Caco-2 (cell line): ENCODE data around the gene TLX1. TPM values are rescaled to one million over a fixed set of nuclear protein-coding genes. Genes with fewer than 3 reads are reported as not detected.

ENCODE experiments used
- BruUV-seq: library from RNA; stranded (reverse); fragments of 400-500 nt; replicated peaks from 2 replicates; lab custom pipeline; 2021; lab: Mats Ljungman, UMichigan
- CTCF ChIA-PET: fragments of 300-600 bp; sonication (Branson Sonifier 250); formaldehyde crosslinking; loops from one replicate; lab custom pipeline; 2022; ENCODE audit warnings: antibody characterized with exemption; lab: Charles Lee
- POLR2A ChIA-PET: fragments of 300-600 bp; sonication (Branson Sonifier 250); formaldehyde crosslinking; loops from one replicate; lab custom pipeline; 2022; ENCODE audit warnings: antibody characterized with exemption; lab: Charles Lee
- DNase-seq, 2 experiments: peaks; one replicate each; pipeline versions ENCODE4 v3.0.0 to v3.0.0-alpha.2; 2020 to 2022
- H3K27me3 ChIP-seq: replicated peaks from 2 replicates; pipeline ENCODE4 v1.6.0; 2011; ENCODE audit warnings: low read length; ENCODE audit not compliant: control insufficient read depth, insufficient read depth
- H3K36me3 ChIP-seq: 2 replicates; pipeline ENCODE4 v1.5.1; 2011; ENCODE audit warnings: low read length; ENCODE audit not compliant: control insufficient read depth, insufficient read depth
- H3K4me1 ChIP-seq: fragments of 250-450 bp; sonication (Bioruptor Pico); 2 replicates; pipeline ENCODE4 v1.5.1; 2020; ENCODE audit warnings: mild to moderate bottlenecking
- H3K4me3 ChIP-seq: 2 replicates; pipeline ENCODE4 v1.5.1; 2011; ENCODE audit warnings: low read depth, mild to moderate bottlenecking, control low read depth, low read length
- H3K9me3 ChIP-seq: fragments of 250-450 bp; sonication (Bioruptor Pico); 2 replicates; pipeline ENCODE4 v1.5.1; 2020; ENCODE audit warnings: mild to moderate bottlenecking, moderate library complexity
- H3K27ac Mint-ChIP-seq: one replicate; pipeline ENCODE4 v1.8.0; 2022; ENCODE audit warnings: mixed read lengths; ENCODE audit not compliant: unreplicated experiment
- H3K27me3 Mint-ChIP-seq: one replicate; pipeline ENCODE4 v1.8.0; 2022; ENCODE audit warnings: mixed read lengths; ENCODE audit not compliant: insufficient read depth, unreplicated experiment
- H3K36me3 Mint-ChIP-seq: one replicate; pipeline ENCODE4 v1.8.0; 2022; ENCODE audit warnings: mild to moderate bottlenecking, mixed read lengths; ENCODE audit not compliant: insufficient read depth, unreplicated experiment
- H3K4me1 Mint-ChIP-seq: one replicate; pipeline ENCODE4 v1.8.0; 2022; ENCODE audit warnings: low read depth, mixed read lengths; ENCODE audit not compliant: unreplicated experiment
- H3K4me3 Mint-ChIP-seq: one replicate; pipeline ENCODE4 v1.8.0; 2022; ENCODE audit warnings: mild to moderate bottlenecking, moderate library complexity, mixed read lengths; ENCODE audit not compliant: unreplicated experiment
- H3K9me3 Mint-ChIP-seq: one replicate; pipeline ENCODE4 v1.8.0; 2022; ENCODE audit warnings: mixed read lengths; ENCODE audit not compliant: unreplicated experiment
- intact Hi-C: fragments of 100-400 bp; cut with micrococcal nuclease; formaldehyde crosslinking; loops from one replicate; pipeline ENCODE4 v1.10.0; 2022; ENCODE audit not compliant: unreplicated experiment
- total RNA-seq: library from RNA; stranded (reverse); gene quantifications from 2 replicates; pipeline ENCODE4 v1.2.3, GENCODE V29; 2022
- TF ChIP-seq, protein P1 (sequence below), 2 experiments: fragments of 200-600 bp in 1 of 2; IDR thresholded peaks; 1 replicate in 1 of 2; 2 replicates in 1 of 2; pipeline versions ENCODE4 v1.5.1 to v1.8.0; 2011 to 2022; ENCODE audit warnings: antibody characterized with exemption in 1 of 2, control low read depth in 1 of 2, inconsistent platforms in 1 of 2, low read depth in 1 of 2, low read length in 1 of 2, mild to moderate bottlenecking in 1 of 2, moderate library complexity in 1 of 2; ENCODE audit not compliant: insufficient read depth in 1 of 2, severe bottlenecking in 1 of 2, unreplicated experiment in 1 of 2

Gene TLX1
- total RNA-seq, 1 experiment from 2014 or later, result 2.3 TPM

DNA sequence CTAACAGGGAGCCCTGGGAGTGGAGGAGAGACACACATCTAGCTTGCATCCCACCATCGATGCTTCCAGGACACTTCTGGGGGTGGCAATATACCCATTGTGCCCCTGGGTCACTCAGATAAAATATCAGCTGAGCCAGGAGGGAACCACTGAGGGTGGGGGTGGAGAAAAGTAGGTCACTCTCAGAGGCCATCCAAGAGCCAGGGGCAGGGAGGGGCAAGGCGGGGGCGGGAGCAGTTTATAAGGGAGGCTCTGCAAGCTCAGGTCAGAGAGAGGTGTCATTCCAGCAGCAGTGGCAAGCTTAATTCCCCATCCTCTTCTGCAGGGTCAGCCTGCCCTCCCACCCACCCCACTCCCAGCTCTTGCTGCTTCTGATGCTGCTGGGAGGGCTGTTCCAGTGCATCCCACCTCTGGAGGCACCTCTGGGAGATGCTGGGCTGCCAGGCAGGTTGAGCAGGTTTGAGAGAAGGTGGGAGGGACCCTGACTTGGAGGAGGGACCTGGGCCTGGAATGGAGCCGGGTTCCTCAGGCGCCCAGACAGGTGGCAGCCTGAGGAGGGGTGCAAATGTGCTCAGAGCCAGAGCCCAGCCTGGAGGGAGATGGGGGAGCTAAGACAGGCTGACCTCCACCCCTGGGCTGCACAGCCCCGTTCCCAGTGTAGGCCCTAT, 20.1 kb upstream of the TLX1 start:
- no peaks in the 10 kb centered on the region for H3K27me3 ChIP-seq
- H3K27ac Mint-ChIP-seq, result peak overlapping the region; percentile 92
- H3K9me3 ChIP-seq, result no peaks in the 10 kb centered on the region
- DNase-seq, result peak; percentile 76 to 78
- ChIA-PET POLR2A (no interaction called here), CTCF (interaction anchor here (1.6 kb wide), 1 partner anchor 31 kb away, joined by 9 read pairs; no protein-coding TSS in a partner anchor)
- H3K4me3 Mint-ChIP-seq, result peak overlapping the region; percentile 44
- H3K9me3 Mint-ChIP-seq, result no peaks in the 10 kb centered on the region
- H3K36me3 Mint-ChIP-seq, result no peaks in the 10 kb centered on the region
- no peaks in the 10 kb centered on the region for H3K36me3 ChIP-seq
- H3K4me1 ChIP-seq, result peaks cover 30% of the 10 kb centered on the region
- intact Hi-C loops, result loop anchor here (1.0 kb wide), 1 partner anchor 8 kb away; no protein-coding TSS in a partner anchor
- TF ChIP-seq, protein P1, sequence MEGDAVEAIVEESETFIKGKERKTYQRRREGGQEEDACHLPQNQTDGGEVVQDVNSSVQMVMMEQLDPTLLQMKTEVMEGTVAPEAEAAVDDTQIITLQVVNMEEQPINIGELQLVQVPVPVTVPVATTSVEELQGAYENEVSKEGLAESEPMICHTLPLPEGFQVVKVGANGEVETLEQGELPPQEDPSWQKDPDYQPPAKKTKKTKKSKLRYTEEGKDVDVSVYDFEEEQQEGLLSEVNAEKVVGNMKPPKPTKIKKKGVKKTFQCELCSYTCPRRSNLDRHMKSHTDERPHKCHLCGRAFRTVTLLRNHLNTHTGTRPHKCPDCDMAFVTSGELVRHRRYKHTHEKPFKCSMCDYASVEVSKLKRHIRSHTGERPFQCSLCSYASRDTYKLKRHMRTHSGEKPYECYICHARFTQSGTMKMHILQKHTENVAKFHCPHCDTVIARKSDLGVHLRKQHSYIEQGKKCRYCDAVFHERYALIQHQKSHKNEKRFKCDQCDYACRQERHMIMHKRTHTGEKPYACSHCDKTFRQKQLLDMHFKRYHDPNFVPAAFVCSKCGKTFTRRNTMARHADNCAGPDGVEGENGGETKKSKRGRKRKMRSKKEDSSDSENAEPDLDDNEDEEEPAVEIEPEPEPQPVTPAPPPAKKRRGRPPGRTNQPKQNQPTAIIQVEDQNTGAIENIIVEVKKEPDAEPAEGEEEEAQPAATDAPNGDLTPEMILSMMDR (IDR thresholded peaks at IDR 0.05; ENCODE audit: insufficient read depth in 1 of 2, low read depth in 1 of 2, low read length in 1 of 2, severe bottlenecking in 1 of 2, unreplicated experiment in 1 of 2), result no peak
- BruUV-seq, result no TSS peak
- H3K4me3 ChIP-seq, result no peak overlapping the region
- H3K27me3 Mint-ChIP-seq, result no peaks in the 10 kb centered on the region
- peaks cover 36% of the 10 kb centered on the region for H3K4me1 Mint-ChIP-seq

DNA sequence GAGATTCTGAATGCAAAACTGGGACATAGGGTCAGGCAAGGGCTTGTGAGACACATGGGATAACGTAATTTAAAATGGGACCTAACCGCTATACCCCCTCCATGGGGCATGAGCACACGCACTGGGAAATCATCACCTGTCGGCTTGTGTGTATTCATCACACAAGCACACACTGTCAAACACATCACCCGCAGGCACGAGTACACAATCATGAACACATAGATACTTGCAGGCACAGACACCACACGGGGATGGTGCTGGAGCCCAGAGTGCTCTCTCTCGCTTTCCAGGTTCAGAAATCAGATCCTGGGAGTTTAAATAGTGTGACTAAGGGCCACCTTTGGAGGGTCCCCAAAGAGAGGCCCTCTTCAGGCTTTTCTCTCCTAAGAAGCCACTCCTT, 19.6 kb upstream of the TLX1 start:
- Histone ChIP-seq H3K36me3 (no peaks in the 10 kb centered on the region), H3K9me3 (no peaks in the 10 kb centered on the region), H3K27me3 (no peaks in the 10 kb centered on the region), H3K4me1 (peaks cover 30% of the 10 kb centered on the region), H3K4me3 (no peak overlapping the region)
- CTCF ChIA-PET, result interaction anchor here (1.6 kb wide), 1 partner anchor 31 kb away, joined by 9 read pairs; no protein-coding TSS in a partner anchor
- Mint-ChIP-seq H3K36me3 (no peaks in the 10 kb centered on the region), H3K27ac (peak overlapping the region; percentile 92), H3K9me3 (no peaks in the 10 kb centered on the region), H3K27me3 (no peaks in the 10 kb centered on the region), H3K4me3 (peak overlapping the region; percentile 44), H3K4me1 (peaks cover 36% of the 10 kb centered on the region)
- BruUV-seq, result no TSS peak
- TF ChIP-seq, protein P1 (IDR thresholded peaks at IDR 0.05; ENCODE audit: insufficient read depth in 1 of 2, low read depth in 1 of 2, low read length in 1 of 2, severe bottlenecking in 1 of 2, unreplicated experiment in 1 of 2), result no peak
- POLR2A ChIA-PET, result no interaction called here
- DNase-seq, result no peak
- intact Hi-C loops, result loop anchor here (1.0 kb wide), 1 partner anchor 8 kb away; no protein-coding TSS in a partner anchor

DNA sequence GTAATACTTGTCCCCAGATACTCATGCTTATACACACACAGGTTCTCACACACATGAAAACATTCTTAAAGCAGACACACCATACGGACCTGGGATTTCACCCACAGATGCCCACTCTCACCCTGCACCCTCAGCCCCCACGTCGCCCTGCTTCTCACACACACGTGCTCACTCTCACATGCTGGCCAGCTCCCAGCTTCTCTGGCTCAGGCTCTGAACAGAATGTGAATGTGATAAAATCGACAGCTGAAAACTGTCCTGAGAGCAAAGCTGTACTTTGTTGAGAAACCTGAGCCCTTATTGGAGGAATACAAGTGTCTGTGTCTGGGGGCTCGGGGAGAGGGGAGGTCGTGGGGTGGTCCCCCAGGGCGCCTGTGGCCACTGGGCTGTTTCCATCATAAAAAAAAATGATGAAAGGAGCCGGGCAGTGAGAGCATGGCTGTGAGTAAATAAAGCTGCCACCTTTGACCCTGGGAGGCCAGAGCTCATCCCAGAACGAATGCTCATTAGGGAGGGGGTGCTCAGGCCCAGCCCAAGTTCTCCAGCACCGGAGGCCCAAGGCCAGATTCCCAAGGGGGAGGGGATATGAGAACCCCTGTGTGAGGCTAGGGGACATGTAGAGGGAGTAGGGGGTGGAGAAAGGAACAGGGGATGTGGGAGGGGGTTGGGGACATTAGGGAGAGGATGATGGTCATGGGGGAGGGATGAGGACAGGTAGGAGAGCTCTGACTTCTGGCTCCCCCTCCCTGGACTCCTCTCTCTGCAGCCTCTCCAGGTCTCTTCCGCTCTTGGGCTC, 18.1 kb upstream of the TLX1 start:
- ChIA-PET POLR2A (interaction anchor here (1.0 to 1.2 kb wide), 3 partner anchors 29 to 82 kb away, joined by 3 to 13 read pairs (median 4); partner anchors contain the start of genes KAZALD1, PDZD7 and SFXN3), CTCF (interaction anchor here (0.8 to 2.2 kb wide), 11 partner anchors 12 to 101 kb away, joined by 3 to 60 read pairs (median 5); partner anchors contain the start of genes PDZD7, SFXN3 and TLX1)
- intact Hi-C loops, result loop anchor here (1.0 kb wide), 2 partner anchors 18 kb away; partner anchors contain the start of gene TLX1
- Histone ChIP-seq H3K27me3 (no peaks in the 10 kb centered on the region), H3K9me3 (no peaks in the 10 kb centered on the region), H3K36me3 (no peaks in the 10 kb centered on the region), H3K4me1 (peaks cover 30% of the 10 kb centered on the region), H3K4me3 (no peak overlapping the region)
- H3K27ac Mint-ChIP-seq, result peak overlapping the region; percentile 92
- no peaks in the 10 kb centered on the region for H3K36me3 Mint-ChIP-seq
- H3K4me3 Mint-ChIP-seq, result peak overlapping the region; percentile 26
- TF ChIP-seq, protein P1 (IDR thresholded peaks at IDR 0.05; ENCODE audit: insufficient read depth in 1 of 2, low read depth in 1 of 2, low read length in 1 of 2, severe bottlenecking in 1 of 2, unreplicated experiment in 1 of 2), result no peak
- no peaks in the 10 kb centered on the region for H3K9me3 Mint-ChIP-seq
- no peaks in the 10 kb centered on the region for H3K27me3 Mint-ChIP-seq
- no TSS peak for BruUV-seq
- peak; percentile 80 to 81 for DNase-seq
- peaks cover 36% of the 10 kb centered on the region for H3K4me1 Mint-ChIP-seq
